IMR-90 (cell line): ENCODE data around the gene ST3GAL3. TPM values are rescaled to one million over a fixed set of nuclear protein-coding genes. Genes with fewer than 3 reads are reported as not detected.

Experiments
- ATAC-seq: fragments of 200-7000 bp; cut with Tn5 transposase; 2 replicates; pipeline ENCODE4 v1.9.1; 2020; ENCODE audit warnings: low read depth, mild to moderate bottlenecking, moderate library complexity
- BruUV-seq: library from RNA; stranded (reverse); fragments of 400-500 nt; replicated peaks from 2 replicates; lab custom pipeline; 2021; lab: Mats Ljungman, UMichigan
- CTCF ChIA-PET: fragments of 300-600 bp; formaldehyde crosslinking; extraction: SDS; loops from one replicate; lab custom pipeline; 2021; ENCODE audit warnings: antibody characterized with exemption; lab: Yijun Ruan, JAX
- POLR2A ChIA-PET: fragments of 300-600 bp; sonication (Branson Sonifier 250); formaldehyde crosslinking; loops from one replicate; lab custom pipeline; 2022; ENCODE audit warnings: antibody characterized with exemption; ENCODE audit not compliant: unreplicated experiment; lab: Charles Lee
- DNase-seq: peaks from one replicate; pipeline ENCODE4 v3.0.0; 2013
- H2AFZ ChIP-seq: replicated peaks from 2 replicates; pipeline ENCODE3; 2013; ENCODE audit warnings: low read length, mild to moderate bottlenecking; ENCODE audit not compliant: poor library complexity
- H2AK5ac ChIP-seq: 2 replicates; pipeline ENCODE4 v1.6.1; 2013; ENCODE audit warnings: low read depth, low read length, inconsistent platforms
- H2AK9ac ChIP-seq: replicated peaks from 2 replicates; pipeline ENCODE3; 2013; ENCODE audit warnings: mild to moderate bottlenecking, low read depth, low read length, moderate library complexity; ENCODE audit not compliant: poor library complexity
- H2BK120ac ChIP-seq: 2 replicates; pipeline ENCODE4 v1.6.1; 2013; ENCODE audit warnings: low read depth, low read length, inconsistent platforms
- H2BK15ac ChIP-seq: 3 replicates; pipeline ENCODE4 v1.6.1; 2013; ENCODE audit warnings: low read depth, low read length, inconsistent platforms
- H2BK20ac ChIP-seq: 2 replicates; pipeline ENCODE4 v1.6.1; 2013; ENCODE audit warnings: low read depth, mild to moderate bottlenecking, inconsistent platforms, low read length, moderate library complexity
- H2BK5ac ChIP-seq: 2 replicates; pipeline ENCODE4 v1.6.1; 2013; ENCODE audit warnings: mild to moderate bottlenecking, low read depth, low read length, inconsistent platforms; ENCODE audit not compliant: poor library complexity, severe bottlenecking
- H3K14ac ChIP-seq: replicated peaks from 2 replicates; pipeline ENCODE4 v1.6.1; 2013; ENCODE audit warnings: low read depth, low read length, inconsistent platforms
- H3K18ac ChIP-seq: 2 replicates; pipeline ENCODE4 v1.6.1; 2013; ENCODE audit warnings: low read depth, low read length, control low read depth
- H3K23ac ChIP-seq: 2 replicates; pipeline ENCODE4 v1.6.1; 2013; ENCODE audit warnings: low read depth, low read length, inconsistent platforms
- H3K27ac ChIP-seq: 2 replicates; pipeline ENCODE4 v1.5.1; 2013; ENCODE audit warnings: mild to moderate bottlenecking, control low read depth, low read length; ENCODE audit not compliant: insufficient read depth
- H3K27me3 ChIP-seq: 2 replicates; pipeline ENCODE4 v1.6.1; 2013; ENCODE audit warnings: low read length; ENCODE audit not compliant: control insufficient read depth, insufficient read depth
- H3K36me3 ChIP-seq: 2 replicates; pipeline ENCODE4 v1.6.1; 2013; ENCODE audit warnings: low read length, mixed read lengths; ENCODE audit not compliant: control insufficient read depth, insufficient read depth
- H3K4ac ChIP-seq: 2 replicates; pipeline ENCODE4 v1.6.1; 2013; ENCODE audit warnings: low read depth, low read length, inconsistent platforms
- H3K4me1 ChIP-seq: 2 replicates; pipeline ENCODE4 v1.6.1; 2013; ENCODE audit warnings: low read length, mixed read lengths; ENCODE audit not compliant: control insufficient read depth, insufficient read depth
- H3K4me2 ChIP-seq: 2 replicates; pipeline ENCODE4 v1.6.1; 2013; ENCODE audit warnings: low read depth, mild to moderate bottlenecking, control low read depth, low read length, moderate library complexity
- H3K4me3 ChIP-seq: 2 replicates; pipeline ENCODE4 v1.5.1; 2013; ENCODE audit warnings: low read depth, mild to moderate bottlenecking, control low read depth, low read length, moderate library complexity; ENCODE audit not compliant: insufficient read depth
- H3K56ac ChIP-seq: 2 replicates; pipeline ENCODE4 v1.6.1; 2013; ENCODE audit warnings: low read length, inconsistent platforms; ENCODE audit not compliant: insufficient read depth; ENCODE audit errors: extremely low read depth
- H3K79me1 ChIP-seq, 2 experiments: 2 replicates each; pipeline ENCODE4 v1.6.1; 2013; ENCODE audit warnings: low read length in 2 of 2, inconsistent platforms in 1 of 2, low read depth in 1 of 2
- H3K9ac ChIP-seq: 2 replicates; pipeline ENCODE4 v1.6.1; 2013; ENCODE audit warnings: low read depth, low read length, control low read depth
- H3K9me1 ChIP-seq: 2 replicates; pipeline ENCODE4 v1.6.1; 2013; ENCODE audit warnings: low read length, inconsistent platforms; ENCODE audit not compliant: insufficient read depth
- H3K9me3 ChIP-seq: 2 replicates; pipeline ENCODE4 v1.6.1; 2013; ENCODE audit warnings: low read length; ENCODE audit not compliant: control insufficient read depth, insufficient read depth
- H4K20me1 ChIP-seq: 2 replicates; pipeline ENCODE4 v1.6.1; 2013; ENCODE audit warnings: low read length, inconsistent platforms; ENCODE audit not compliant: insufficient read depth
- H4K5ac ChIP-seq: 2 replicates; pipeline ENCODE4 v1.6.1; 2013; ENCODE audit warnings: mild to moderate bottlenecking, low read depth, low read length, control low read depth
- H4K8ac ChIP-seq, 2 experiments: 2 replicates each; pipeline ENCODE4 v1.6.1; 2013; ENCODE audit warnings: low read depth in 2 of 2, low read length in 2 of 2, control low read depth in 1 of 2, inconsistent platforms in 1 of 2
- H4K91ac ChIP-seq: 2 replicates; pipeline ENCODE4 v1.6.1; 2013; ENCODE audit warnings: low read depth, low read length, inconsistent platforms; ENCODE audit not compliant: insufficient read depth
- BHLHE40 ChIP-seq: fragments of 150-350 bp; IDR thresholded peaks from 2 replicates; pipeline ENCODE4 v1.6.1; 2016; ENCODE audit warnings: mild to moderate bottlenecking, low read depth, low read length
- CEBPB ChIP-seq: IDR thresholded peaks from 2 replicates; pipeline ENCODE4 v1.6.1; 2012; ENCODE audit warnings: low read depth, low read length, improper control_type of control experiment
- CHD1 ChIP-seq: IDR thresholded peaks from 2 replicates; pipeline ENCODE4 v1.6.1; 2012; ENCODE audit warnings: low read depth, low read length, improper control_type of control experiment
- CTCF ChIP-seq: conservative IDR thresholded peaks from 2 replicates; pipeline ENCODE4 v1.5.1; 2012; ENCODE audit warnings: mild to moderate bottlenecking, low read depth, low read length, improper control_type of control experiment
- FOS ChIP-seq: fragments of 150-350 bp; IDR thresholded peaks from 2 replicates; pipeline ENCODE4 v1.6.1; 2016; ENCODE audit warnings: low read depth, low read length
- MAFK ChIP-seq: IDR thresholded peaks from 2 replicates; pipeline ENCODE4 v1.6.1; 2012; ENCODE audit warnings: low read depth, low read length, improper control_type of control experiment
- MAZ ChIP-seq: IDR thresholded peaks from 2 replicates; pipeline ENCODE4 v1.6.1; 2012; ENCODE audit warnings: low read depth, mild to moderate bottlenecking, low read length, improper control_type of control experiment, moderate library complexity, borderline replicate concordance
- MXI1 ChIP-seq: IDR thresholded peaks from 2 replicates; pipeline ENCODE4 v1.6.1; 2012; ENCODE audit warnings: low read depth, mild to moderate bottlenecking, low read length, moderate library complexity, borderline replicate concordance
- NFE2L2 ChIP-seq: fragments of 150-350 bp; IDR thresholded peaks from 2 replicates; pipeline ENCODE4 v1.6.1; 2016; ENCODE audit warnings: low read depth, mild to moderate bottlenecking, low read length
- POLR2A ChIP-seq: IDR thresholded peaks from 2 replicates; pipeline ENCODE4 v1.6.1; 2012; ENCODE audit warnings: mild to moderate bottlenecking, low read depth, low read length
- RAD21 ChIP-seq: IDR thresholded peaks from 2 replicates; pipeline ENCODE4 v1.6.1; 2012; ENCODE audit warnings: low read length, improper control_type of control experiment
- RCOR1 ChIP-seq: IDR thresholded peaks from 2 replicates; pipeline ENCODE4 v1.6.1; 2012; ENCODE audit warnings: mild to moderate bottlenecking, low read length, improper control_type of control experiment; ENCODE audit not compliant: insufficient replicate concordance
- RFX5 ChIP-seq: IDR thresholded peaks from 2 replicates; pipeline ENCODE4 v1.8.0; 2012; ENCODE audit warnings: low read depth, mild to moderate bottlenecking, low read length, moderate library complexity
- SMC3 ChIP-seq: fragments of 150-350 bp; IDR thresholded peaks from 2 replicates; pipeline ENCODE4 v1.6.1; 2016; ENCODE audit warnings: low read depth, mild to moderate bottlenecking, antibody characterized with exemption, low read length, moderate library complexity
- USF2 ChIP-seq: fragments of 150-350 bp; IDR thresholded peaks from 2 replicates; pipeline ENCODE4 v1.6.1; 2017; ENCODE audit warnings: mild to moderate bottlenecking, antibody characterized with exemption, low read length, low read depth
- WGBS, 2 experiments: methylation state at CpG; one replicate each; pipeline versions ENCODE4 v1.1.5 to v1.1.7; 2013; ENCODE audit warnings: missing lambda C conversion rate in 2 of 2; ENCODE audit not compliant: insufficient read length in 1 of 2; ENCODE audit errors: extremely low coverage in 2 of 2; 5-methylcytosine and 5-hydroxymethylcytosine counted together
- dilution Hi-C: fragments of 300-500 bp; cut with HindIII; formaldehyde crosslinking; loops from one replicate; pipeline ENCODE4 v1.14.3; 2018; ENCODE audit warnings: low sequenced_read_pairs; ENCODE audit not compliant: unreplicated experiment
- in situ Hi-C: fragments of 300-500 bp; cut with MboI; formaldehyde crosslinking; loops from 3 replicates; pipeline ENCODE4 v1.14.3; 2019; ENCODE audit warnings: low sequenced_read_pairs, inconsistent platforms, mixed read lengths
- intact Hi-C: fragments of 100-400 bp; cut with micrococcal nuclease; formaldehyde crosslinking; loops from 2 replicates; pipeline ENCODE4 v1.10.0; 2022
- polyA plus RNA-seq, 3 experiments: library from polyadenylated mRNA; depleted of rRNA; stranded (reverse); fragments of >200 nt; gene quantifications; 2 replicates each; pipeline ENCODE4 v1.2.3, GENCODE V29; 2012; ENCODE audit warnings: low replicate concordance in 1 of 3
- total RNA-seq: library from RNA; depleted of rRNA; stranded (reverse); fragments of >200 nt; gene quantifications from 2 replicates; pipeline ENCODE4 v1.2.3, GENCODE V29; 2012

Gene ST3GAL3
- total and polyA plus RNA-seq, 2 of the 4 experiments (the other 2 are of a cell fraction) = 12.0 to 14.8 TPM

DNA sequence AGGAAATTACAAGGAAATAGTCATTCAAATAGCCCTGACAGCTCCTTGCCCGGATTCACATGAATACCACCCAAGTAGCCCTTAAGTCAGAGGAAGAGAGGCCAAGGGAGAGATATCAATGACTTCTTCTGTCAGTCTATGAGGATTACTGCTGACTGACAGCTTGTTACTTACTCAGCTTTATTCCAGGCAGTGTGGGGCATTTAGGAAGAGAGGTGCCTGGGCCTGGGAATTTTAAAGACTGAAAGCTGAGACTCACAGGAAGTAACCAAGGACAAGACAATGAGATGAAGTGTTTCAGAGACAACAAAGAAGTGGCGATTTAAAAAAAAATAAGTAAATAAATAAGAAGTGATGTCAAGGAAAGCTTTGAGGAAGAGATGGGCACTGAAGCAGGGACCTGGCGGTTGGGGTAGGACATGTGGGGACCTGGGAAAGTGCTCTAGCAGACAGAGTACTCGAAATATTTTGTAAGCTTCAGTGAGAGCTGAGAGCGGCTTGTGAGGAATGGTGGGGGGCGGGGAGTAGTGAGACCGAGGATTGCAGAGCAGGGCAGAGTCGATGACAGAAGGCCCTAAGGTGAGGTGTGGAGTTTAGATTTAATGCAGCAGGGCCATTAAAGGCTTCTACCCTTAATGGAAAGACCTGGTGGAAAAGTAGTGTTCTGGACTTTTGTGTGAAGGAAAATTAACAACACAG, 58.9 kb downstream of the ST3GAL3 start:
- WGBS, 2 experiments = 50% methylated on average over 3 of the region's 8 CpGs; no CpG with 5 or more reads in 1 of the 2 experiments
- Histone ChIP-seq H4K20me1 (peaks cover 21% of the 10 kb centered on the region; the same call in 1 of the 2 replicates), H3K27ac (no peak overlapping the region), H3K9me1 (0 out of 2 replicates have a peak, but pooled peaks cover 3% of the 10 kb centered on the region), H2BK5ac (no peak overlapping the region), H3K4me3 (no peak overlapping the region), H2BK20ac (no peak overlapping the region), H4K91ac (no peak overlapping the region), H3K9me3 (no peaks in the 10 kb centered on the region), H3K18ac (no peak overlapping the region), H3K23ac (no peak overlapping the region), H3K14ac (no peak overlapping the region), H4K5ac (no peak overlapping the region), H2AK5ac (peak overlapping the region; percentile 63), H4K8ac (peak overlapping the region in 1 of 2 experiments; percentile 26; a peak in 1 of 4 replicates), H3K9ac (no peak overlapping the region), H3K27me3 (no peaks in the 10 kb centered on the region), H3K4ac (no peak overlapping the region), H2BK15ac (no peak overlapping the region), H2AK9ac (peak overlapping the region; percentile 15), H3K36me3 (no peaks in the 10 kb centered on the region), H3K4me1 (peaks cover 7% of the 10 kb centered on the region), H3K56ac (no peak overlapping the region), H2BK120ac (no peak overlapping the region), H3K4me2 (no peak overlapping the region), H3K79me1 (peaks cover 16 to 56% of the 10 kb centered on the region in 2 experiments; a peak in 3 of 4 replicates), H2AFZ (no peak overlapping the region)
- dilution Hi-C loops (no loop called here), in situ Hi-C loops (no loop called here), intact Hi-C loops (loop anchor here (2.0 kb wide), 1 partner anchor 53 kb away; no protein-coding TSS in a partner anchor)
- DNase-seq (no peak), ATAC-seq (no peak)
- POLR2A ChIA-PET = no interaction called here
- CTCF ChIA-PET = interaction anchor here (1.5 to 9.2 kb wide), 2 partner anchors 168 to 270 kb away, joined by 5 to 149 read pairs; partner anchors contain the start of gene ARTN
- no TSS peak for BruUV-seq
- TF ChIP-seq POLR2A = no peak
- TF ChIP-seq MAFK = no peak
- TF ChIP-seq FOS = no peak
- no peak for TF ChIP-seq CTCF
- TF ChIP-seq SMC3 = no peak
- no peak for TF ChIP-seq NFE2L2
- TF ChIP-seq CEBPB = no peak
- no peak for TF ChIP-seq USF2
- TF ChIP-seq MAZ = no peak
- no peak for TF ChIP-seq RAD21
- TF ChIP-seq RCOR1 = no peak
- no peak for TF ChIP-seq MXI1
- no peak for TF ChIP-seq BHLHE40
- TF ChIP-seq RFX5 = no peak
- TF ChIP-seq CHD1 = no peak
